ENCODE results near the gene BCL11B.

GRCh38 chr14:99229654-99230207 is 42.3 kb downstream of the BCL11B start:
- no peak for TF ChIP-seq CTCF (conservative IDR thresholded peaks at IDR 0.05; ENCODE audit: low read depth, low read length)
- TF ChIP-seq EZH2 (IDR thresholded peaks at IDR 0.05; ENCODE audit: borderline replicate concordance, low read depth, low read length, poor library complexity, severe bottlenecking) = no peak

Measured in A673 (cell line).